Peyer's patch (tissue), 4 donors: Measurements from ENCODE around the gene KRTCAP2. TPM values are rescaled to one million over a fixed set of nuclear protein-coding genes. Genes with fewer than 3 reads are reported as not detected.

Experiments used
- DNase-seq, 3 donors: peaks; one replicate each; pipeline ENCODE4 v3.0.0-alpha.2; 2017 to 2019
- H3K27ac ChIP-seq, 4 donors: fragments of 200-600 bp; sonication (generic); one replicate each; pipeline ENCODE4 v1.5.1; 2016 to 2019
- H3K27me3 ChIP-seq, 2 donors: fragments of 200-600 bp; sonication (generic); one replicate each; pipeline ENCODE4 v1.5.1; 2019
- H3K36me3 ChIP-seq, 3 donors: fragments of 200-600 bp; sonication (generic); one replicate each; pipeline ENCODE4 v1.5.1; 2016 to 2019
- H3K4me1 ChIP-seq, 4 donors: fragments of 200-600 bp; sonication (generic); one replicate each; pipeline ENCODE4 v1.5.1; 2016 to 2019
- H3K4me3 ChIP-seq, 4 donors: fragments of 200-600 bp; sonication (generic); 1 replicate in 3 of 4; 2 replicates in 1 of 4; pipeline ENCODE4 v1.5.1; 2016 to 2019; ENCODE audit warnings: mild to moderate bottlenecking in 1 of 4
- H3K9me3 ChIP-seq, 4 donors: fragments of 200-600 bp; sonication (generic); one replicate each; pipeline ENCODE4 v1.5.1; 2016 to 2019; ENCODE audit warnings: mild to moderate bottlenecking in 1 of 4
- CTCF ChIP-seq, 6 experiments: fragments of 450-650 bp in 4 of 6; fragments of 200-600 bp in 2 of 6; sonication (generic) in 1 of 6; IDR thresholded peaks; one replicate each; pipeline ENCODE4 v1.5.1; 2017 to 2019; ENCODE audit warnings: antibody characterized with exemption in 6 of 6, mild to moderate bottlenecking in 3 of 6, moderate library complexity in 1 of 6
- POLR2A ChIP-seq, 2 donors: fragments of 450-650 bp; IDR thresholded peaks; one replicate each; pipeline ENCODE4 v1.5.1; 2017; ENCODE audit warnings: antibody characterized with exemption in 2 of 2, mild to moderate bottlenecking in 2 of 2, moderate library complexity in 2 of 2
- total RNA-seq, 4 donors: library from RNA; depleted of rRNA; stranded (reverse); fragments of >200 nt; gene quantifications; one replicate each; pipeline ENCODE4 v1.1.0, GENCODE V29; 2016

The KRTCAP2 gene
- total RNA-seq, 4 donors from 2014 or later: 111 to 137 (median 117) TPM

GRCh38 chr1:155200920-155201319 lies 27.8 kb upstream of the KRTCAP2 start:
- TF ChIP-seq POLR2A (IDR thresholded peaks at IDR 0.05): no peak
- no peak for TF ChIP-seq CTCF (IDR thresholded peaks at IDR 0.05)
- Histone ChIP-seq H3K4me1 (no peaks in the 10 kb centered on the region), H3K4me3 (no peak overlapping the region), H3K27me3 (no peaks in the 10 kb centered on the region), H3K27ac (no peak overlapping the region), H3K9me3 (no peaks in the 10 kb centered on the region), H3K36me3 (no peaks in the 10 kb centered on the region)
- DNase-seq: no peak

- Histone ChIP-seq H3K4me1 (peaks cover 0 to 5% (median 0%) of the 10 kb centered on the region in 4 donors), H3K27ac (no peak overlapping the region), H3K9me3 (no peaks in the 10 kb centered on the region), H3K4me3 (no peak overlapping the region), H3K36me3 (no peaks in the 10 kb centered on the region), H3K27me3 (no peaks in the 10 kb centered on the region)
- TF ChIP-seq CTCF (IDR thresholded peaks at IDR 0.05): no peak
- TF ChIP-seq POLR2A (IDR thresholded peaks at IDR 0.05): no peak
- no peak for DNase-seq
Measured at GRCh38 chr1:155199792-155200191, 26.7 kb upstream of the KRTCAP2 start.

GRCh38 chr1:155198547-155198906 lies 25.4 kb upstream of the KRTCAP2 start:
- DNase-seq: no peak
- TF ChIP-seq CTCF (IDR thresholded peaks at IDR 0.05) (no peak), POLR2A (IDR thresholded peaks at IDR 0.05) (no peak)
- H3K4me3 ChIP-seq: no peak overlapping the region
- peaks cover 6 to 16% (median 8%) of the 10 kb centered on the region in 4 donors for H3K4me1 ChIP-seq
- H3K27me3 ChIP-seq: no peaks in the 10 kb centered on the region
- H3K27ac ChIP-seq: no peak overlapping the region
- H3K36me3 ChIP-seq: no peaks in the 10 kb centered on the region
- no peaks in the 10 kb centered on the region for H3K9me3 ChIP-seq

- Histone ChIP-seq H3K9me3 (no peaks in the 10 kb centered on the region), H3K27ac (no peak overlapping the region), H3K27me3 (no peaks in the 10 kb centered on the region), H3K4me1 (peaks cover 6 to 19% (median 12%) of the 10 kb centered on the region in 4 donors), H3K4me3 (no peak overlapping the region), H3K36me3 (no peaks in the 10 kb centered on the region)
- DNase-seq: no peak
- TF ChIP-seq CTCF (IDR thresholded peaks at IDR 0.05): no peak
- TF ChIP-seq POLR2A (IDR thresholded peaks at IDR 0.05): no peak
Measured at GRCh38 chr1:155197901-155198546, 24.9 kb upstream of the KRTCAP2 start.

- no peak overlapping the region for H3K4me3 ChIP-seq
- peak in 1 of 3 donors; percentile 45 for DNase-seq
- H3K27ac ChIP-seq: no peak overlapping the region
- H3K27me3 ChIP-seq: no peaks in the 10 kb centered on the region
- H3K9me3 ChIP-seq: no peaks in the 10 kb centered on the region
- TF ChIP-seq POLR2A (IDR thresholded peaks at IDR 0.05): no peak
- TF ChIP-seq CTCF (IDR thresholded peaks at IDR 0.05): no peak
- H3K36me3 ChIP-seq: no peaks in the 10 kb centered on the region
- peaks cover 6 to 28% (median 18%) of the 10 kb centered on the region in 4 donors for H3K4me1 ChIP-seq
Measured at GRCh38 chr1:155196893-155197638, 24.0 kb upstream of the KRTCAP2 start.
